GM19324 (cell line): ENCODE results near the gene EHMT1.

Experiments used
- ATAC-seq: cut with Tn5 transposase; IDR thresholded peaks from one replicate; pipeline ENCODE4 v1.9.1; 2021; ENCODE audit warnings: mild to moderate bottlenecking, moderate library complexity; ENCODE audit not compliant: unreplicated experiment, low FRiP score

The EHMT1 gene

GRCh38 chr9:137689745-137690529 is 71.1 kb downstream of the EHMT1 start:
- no peak for ATAC-seq

- ATAC-seq = no peak
These were observed 72.3 kb downstream of the EHMT1 start for GRCh38 chr9:137690930-137691645.

GRCh38 chr9:137691646-137692351 is 73.0 kb downstream of the EHMT1 start:
- ATAC-seq = no peak

GRCh38 chr9:137694236-137694959 is 75.6 kb downstream of the EHMT1 start:
- no peak for ATAC-seq

GRCh38 chr9:137694962-137695875 is 76.4 kb downstream of the EHMT1 start:
- no peak for ATAC-seq

- no peak for ATAC-seq
These were observed 77.5 kb downstream of the EHMT1 start for GRCh38 chr9:137696136-137696925.

- ATAC-seq = no peak
These were observed 78.4 kb downstream of the EHMT1 start for GRCh38 chr9:137697193-137697592.

GRCh38 chr9:137697832-137698231 is 79.0 kb downstream of the EHMT1 start:
- ATAC-seq = no peak

GRCh38 chr9:137700911-137701310 is 82.1 kb downstream of the EHMT1 start:
- no peak for ATAC-seq

- ATAC-seq = no peak
These were observed 84.0 kb downstream of the EHMT1 start for GRCh38 chr9:137702615-137703379.

- no peak for ATAC-seq
These were observed 85.2 kb downstream of the EHMT1 start for GRCh38 chr9:137703842-137704508.

- peak; percentile 60 for ATAC-seq
These were observed 86.6 kb downstream of the EHMT1 start for GRCh38 chr9:137705443-137705863.

GRCh38 chr9:137705906-137706305 is 87.1 kb downstream of the EHMT1 start:
- peak; percentile 13 for ATAC-seq

GRCh38 chr9:137707361-137707760 is 88.6 kb downstream of the EHMT1 start:
- no peak for ATAC-seq

- ATAC-seq = no peak
These were observed 89.9 kb downstream of the EHMT1 start for GRCh38 chr9:137708590-137709284.

GRCh38 chr9:137709411-137710101 is 90.8 kb downstream of the EHMT1 start:
- no peak for ATAC-seq
